Spleen (tissue), 7 donors: ENCODE data around the gene ZNF207.

Experiments
- CTCF ChIP-seq, 11 experiments: fragments of 200-600 bp in 7 of 11; fragments of 450-650 bp in 4 of 11; sonication (generic) in 4 of 11; IDR thresholded peaks in 8 of 11; conservative IDR thresholded peaks in 3 of 11; 1 replicate in 7 of 11; 2 replicates in 4 of 11; pipeline versions ENCODE4 v1.4.0 to v1.8.0; 2016 to 2021; ENCODE audit warnings: antibody characterized with exemption in 11 of 11, inconsistent platforms in 4 of 11, mild to moderate bottlenecking in 1 of 11
- POLR2A ChIP-seq, 3 donors: fragments of 450-650 bp; IDR thresholded peaks; one replicate each; pipeline ENCODE4 v1.5.1; 2017; ENCODE audit warnings: antibody characterized with exemption in 3 of 3, mild to moderate bottlenecking in 1 of 3
- POLR2AphosphoS5 ChIP-seq, 3 donors: sonication (generic); formaldehyde crosslinking; IDR thresholded peaks; one replicate each; pipeline ENCODE4 v1.5.1; 2017; ENCODE audit warnings: antibody characterized with exemption in 3 of 3
- donor health status: DM: no; HTN: no; CAD: no; lungs with moderate emphysema.
- donor health status: DM: no; HTN: no; CAD: no.
- donor health status: DM: no; HTN: no; CAD: no.

GRCh38 chr17:32323811-32324491 is 26.0 kb upstream of the ZNF207 start:
- TF ChIP-seq CTCF (IDR thresholded peaks at IDR 0.05 in 8 of 11, conservative IDR thresholded peaks at IDR 0.05 in 3 of 11) (no peak), POLR2AphosphoS5 (IDR thresholded peaks at IDR 0.05) (no peak), POLR2A (IDR thresholded peaks at IDR 0.05) (no peak)
